ENCODE measurements around the gene SLC6A6. TPM values are rescaled to one million over a fixed set of nuclear protein-coding genes. Genes with fewer than 3 reads are reported as not detected.

Gene SLC6A6
- total RNA-seq, 4 donors from 2014 or later, result 35.7 to 75.2 (median 56.4) TPM

- no peak for TF ChIP-seq CTCF (IDR thresholded peaks at IDR 0.05)
- ATAC-seq (ENCODE audit: low FRiP score) (no peak), DNase-seq (ENCODE audit: low spot score) (no peak)
Measured at GRCh38 chr3:14457999-14458398, 55.6 kb downstream of the SLC6A6 start.

GRCh38 chr3:14458434-14459275, 56.2 kb downstream of the SLC6A6 start:
- ATAC-seq (ENCODE audit: low FRiP score), result no peak

GRCh38 chr3:14459384-14459783, 57.0 kb downstream of the SLC6A6 start:
- ATAC-seq (ENCODE audit: low FRiP score) (no peak), DNase-seq (ENCODE audit: low spot score) (no peak)
- TF ChIP-seq CTCF (IDR thresholded peaks at IDR 0.05), result no peak

More at GRCh38 chr3:14458434-14459275, 56.2 kb downstream of the SLC6A6 start:
- DNase-seq (ENCODE audit: low spot score), result no peak
- no peak for TF ChIP-seq CTCF (IDR thresholded peaks at IDR 0.05)

- TF ChIP-seq CTCF (IDR thresholded peaks at IDR 0.05), result no peak
- ATAC-seq (ENCODE audit: low FRiP score) (no peak), DNase-seq (ENCODE audit: low spot score) (no peak)
Measured at GRCh38 chr3:14459787-14460186, 57.4 kb downstream of the SLC6A6 start.

- DNase-seq (ENCODE audit: low spot score), result no peak
- no peak for ATAC-seq (ENCODE audit: low FRiP score)
- TF ChIP-seq CTCF (IDR thresholded peaks at IDR 0.05), result no peak
Measured at GRCh38 chr3:14460342-14461005, 58.1 kb downstream of the SLC6A6 start.

- TF ChIP-seq CTCF (IDR thresholded peaks at IDR 0.05), result no peak
- no peak for ATAC-seq (ENCODE audit: low FRiP score)
- no peak for DNase-seq (ENCODE audit: low spot score)
Measured at GRCh38 chr3:14461006-14461747, 58.8 kb downstream of the SLC6A6 start.

All from omental fat pad (tissue), 4 donors.